Vein endothelial cell (primary cell): ENCODE results near the gene CSNK1E. TPM values are rescaled to one million over a fixed set of nuclear protein-coding genes. Genes with fewer than 3 reads are reported as not detected.

Experiments
- small RNA-seq: library from RNA; depleted of rRNA; stranded (forward); fragments of <200 nt; gene quantifications from one replicate; pipeline ENCODE3, GENCODE V24; 2012
- total RNA-seq: library from RNA; depleted of rRNA; stranded (reverse); fragments of >200 nt; gene quantifications from 2 replicates; pipeline ENCODE4 v1.2.3, GENCODE V29; 2012

The CSNK1E gene
- 207 and 243 TPM in 2 replicates for total RNA-seq

GRCh38 chr22:38317122-38317994 is at the start of gene CSNK1E:
Gene CSNK1E (minus strand): TSS chr22:38317433. CDS start chr22:38314157, 3,276 bp downstream.

GRCh38 chr22:38272373-38273134 is 44.7 kb downstream of the CSNK1E start, which contains the start of gene TMEM184B:
Gene TMEM184B (minus strand): TSS chr22:38273010. CDS start chr22:38247961, 25,049 bp downstream.

Small RNA genes within 50 kb of the gene (small RNA-seq; reads per million reads assigned to genes)
- gene RF00017, result not detected

Other genes with a start within 250 kb of the CSNK1E start
- not detected in 2 replicates for gene SLC16A8, start 233.2 kb downstream of the CSNK1E start, total RNA-seq
- gene BAIAP2L2, start 206.7 kb downstream of the CSNK1E start, total RNA-seq, result 0.29 and 0.33 TPM in 2 replicates
- 2.9 TPM in 2 replicates for gene PLA2G6, start 135.6 kb downstream of the CSNK1E start, total RNA-seq
- 63.4 and 69.2 TPM in 2 replicates for gene MAFF, start 115.4 kb downstream of the CSNK1E start, total RNA-seq
- gene TMEM184B, start 44.4 kb downstream of the CSNK1E start, total RNA-seq, result 53.1 and 65.0 TPM in 2 replicates
- not detected in 2 replicates for gene KCNJ4, start 137.8 kb upstream of the CSNK1E start, total RNA-seq
- 43.3 and 56.8 TPM in 2 replicates for gene KDELR3, start 150.7 kb upstream of the CSNK1E start, total RNA-seq
- 383 and 534 TPM in 2 replicates for gene DDX17, start 188.9 kb upstream of the CSNK1E start, total RNA-seq